Measurements from ENCODE around the gene C2CD3. TPM values are rescaled to one million over a fixed set of nuclear protein-coding genes. Genes with fewer than 3 reads are reported as not detected.

The C2CD3 gene
- total and polyA plus RNA-seq, 2 experiments from 2014 or later: 7.3 to 9.2 TPM

GRCh38 chr11:74196781-74197486 is 26.1 kb upstream of the C2CD3 start:
- H2AFZ ChIP-seq: no peak overlapping the region
- 96 to 98% methylated on average over 2 of the region's 2 CpGs for WGBS, 2 experiments (ENCODE audit: low coverage in 1 of 2, low lambda C conversion rate in 2 of 2, missing lambda C conversion rate in 2 of 2)

GRCh38 chr11:74195828-74196227 is 25.0 kb upstream of the C2CD3 start:
- in situ Hi-C loops (cut with MboI): no loop called here
- Histone ChIP-seq H3K4me2 (ENCODE audit: unreplicated experiment) (peak overlapping the region; percentile 34), H3K9me3 (ENCODE audit: low read depth) (no peaks in the 10 kb centered on the region), H3K4me1 (ENCODE audit: insufficient read depth) (peaks cover 8% of the 10 kb centered on the region), H3K27ac (no peak overlapping the region), H3K9ac (no peak overlapping the region), H3F3A (ENCODE audit: insufficient read depth) (peaks cover 12% of the 10 kb centered on the region; the same call in 1 of the 2 replicates), H3K4me3 (no peak overlapping the region), H4K20me1 (ENCODE audit: insufficient read depth) (no peaks in the 10 kb centered on the region; the same call in 1 of the 2 replicates), H3K9me2 (ENCODE audit: insufficient read depth) (no peaks in the 10 kb centered on the region), H2AFZ (no peak overlapping the region), H3K79me2 (ENCODE audit: insufficient read depth) (peaks cover 98% of the 10 kb centered on the region), H3K36me3 (ENCODE audit: low read depth) (no peaks in the 10 kb centered on the region; the same call in 1 of the 2 replicates), H3K27me3 (replicated peaks; ENCODE audit: insufficient read depth) (no peaks in the 10 kb centered on the region)
- DNase-seq: peak; percentile 43
- no peak for TF ChIP-seq EZH2 (IDR thresholded peaks at IDR 0.05; ENCODE audit: insufficient read depth, poor library complexity, severe bottlenecking)
- TF ChIP-seq EZH2phosphoT487 (IDR thresholded peaks at IDR 0.05; ENCODE audit: insufficient read depth, low read depth): no peak

More at GRCh38 chr11:74196781-74197486, 26.1 kb upstream of the C2CD3 start:
- H3K79me2 ChIP-seq (ENCODE audit: insufficient read depth): peaks cover 98% of the 10 kb centered on the region
- DNase-seq: no peak
- H3K4me3 ChIP-seq: no peak overlapping the region
- H4K20me1 ChIP-seq (ENCODE audit: insufficient read depth): no peaks in the 10 kb centered on the region; the same call in 1 of the 2 replicates
- H3K27me3 ChIP-seq (replicated peaks; ENCODE audit: insufficient read depth): no peaks in the 10 kb centered on the region
- no peak overlapping the region for H3K4me2 ChIP-seq (ENCODE audit: unreplicated experiment)
- peaks cover 8% of the 10 kb centered on the region for H3K4me1 ChIP-seq (ENCODE audit: insufficient read depth)
- no peak for TF ChIP-seq EZH2 (IDR thresholded peaks at IDR 0.05; ENCODE audit: insufficient read depth, poor library complexity, severe bottlenecking)
- no peak for TF ChIP-seq EZH2phosphoT487 (IDR thresholded peaks at IDR 0.05; ENCODE audit: insufficient read depth, low read depth)
- in situ Hi-C loops (cut with MboI): no loop called here
- H3K9me2 ChIP-seq (ENCODE audit: insufficient read depth): no peaks in the 10 kb centered on the region
- H3K36me3 ChIP-seq (ENCODE audit: low read depth): no peaks in the 10 kb centered on the region; the same call in 1 of the 2 replicates
- H3F3A ChIP-seq (ENCODE audit: insufficient read depth): peaks cover 12% of the 10 kb centered on the region; the same call in 1 of the 2 replicates
- H3K27ac ChIP-seq: no peak overlapping the region
- H3K9ac ChIP-seq: no peak overlapping the region
- H3K9me3 ChIP-seq (ENCODE audit: low read depth): no peaks in the 10 kb centered on the region

- WGBS, 2 experiments (ENCODE audit: low coverage in 1 of 2, low lambda C conversion rate in 2 of 2, missing lambda C conversion rate in 2 of 2): 55 to 61% methylated on average over 2 of the region's 2 CpGs
- Histone ChIP-seq H3K9me2 (ENCODE audit: insufficient read depth) (no peaks in the 10 kb centered on the region), H3K9me3 (ENCODE audit: low read depth) (no peaks in the 10 kb centered on the region), H3K4me1 (ENCODE audit: insufficient read depth) (peaks cover 6% of the 10 kb centered on the region; the same call in 1 of the 2 replicates), H3K27ac (no peak overlapping the region), H3K9ac (no peak overlapping the region), H3K4me2 (ENCODE audit: unreplicated experiment) (no peak overlapping the region), H3K79me2 (ENCODE audit: insufficient read depth) (peaks cover 98% of the 10 kb centered on the region), H4K20me1 (ENCODE audit: insufficient read depth) (peaks cover 10% of the 10 kb centered on the region; the same call in 1 of the 2 replicates), H3K4me3 (no peak overlapping the region), H3F3A (ENCODE audit: insufficient read depth) (no peaks in the 10 kb centered on the region), H3K27me3 (replicated peaks; ENCODE audit: insufficient read depth) (no peaks in the 10 kb centered on the region), H2AFZ (no peak overlapping the region), H3K36me3 (ENCODE audit: low read depth) (no peaks in the 10 kb centered on the region)
- TF ChIP-seq EZH2 (IDR thresholded peaks at IDR 0.05; ENCODE audit: insufficient read depth, poor library complexity, severe bottlenecking): no peak
- no peak for TF ChIP-seq EZH2phosphoT487 (IDR thresholded peaks at IDR 0.05; ENCODE audit: insufficient read depth, low read depth)
- peak; percentile 23 for DNase-seq
- in situ Hi-C loops (cut with MboI): no loop called here
Measured at GRCh38 chr11:74185695-74186094, 14.9 kb upstream of the C2CD3 start.

- Histone ChIP-seq H3K79me2 (ENCODE audit: insufficient read depth) (peaks cover 98% of the 10 kb centered on the region), H3K9ac (no peak overlapping the region), H3K4me3 (no peak overlapping the region), H3K9me2 (ENCODE audit: insufficient read depth) (no peaks in the 10 kb centered on the region), H2AFZ (no peak overlapping the region), H3K36me3 (ENCODE audit: low read depth) (no peaks in the 10 kb centered on the region), H3F3A (ENCODE audit: insufficient read depth) (no peaks in the 10 kb centered on the region), H4K20me1 (ENCODE audit: insufficient read depth) (peaks cover 14% of the 10 kb centered on the region; the same call in 1 of the 2 replicates), H3K4me1 (ENCODE audit: insufficient read depth) (peaks cover 6% of the 10 kb centered on the region; the same call in 1 of the 2 replicates), H3K9me3 (ENCODE audit: low read depth) (no peaks in the 10 kb centered on the region), H3K4me2 (ENCODE audit: unreplicated experiment) (no peak overlapping the region), H3K27me3 (replicated peaks; ENCODE audit: insufficient read depth) (no peaks in the 10 kb centered on the region), H3K27ac (no peak overlapping the region)
- WGBS, 2 experiments (ENCODE audit: low coverage in 1 of 2, low lambda C conversion rate in 2 of 2, missing lambda C conversion rate in 2 of 2): 74 to 78% methylated on average over 5 of the region's 5 CpGs
- TF ChIP-seq EZH2 (IDR thresholded peaks at IDR 0.05; ENCODE audit: insufficient read depth, poor library complexity, severe bottlenecking): no peak
- no peak for TF ChIP-seq EZH2phosphoT487 (IDR thresholded peaks at IDR 0.05; ENCODE audit: insufficient read depth, low read depth)
- DNase-seq: no peak
- in situ Hi-C loops (cut with MboI): no loop called here
Measured at GRCh38 chr11:74185285-74185684, 14.5 kb upstream of the C2CD3 start.
